GM12878 (cell line): ENCODE results near the gene RHPN2.

Experiments used
- BHLHE40 ChIP-seq, 2 experiments: fragments of 450-650 bp in 1 of 2; IDR thresholded peaks; 2 replicates each; pipeline ENCODE4 v1.6.1; 2011 to 2017; ENCODE audit warnings: low read depth in 2 of 2, borderline replicate concordance in 1 of 2, improper control_type of control experiment in 1 of 2, low read length in 1 of 2, mild to moderate bottlenecking in 1 of 2
- CHD2 ChIP-seq: IDR thresholded peaks from 2 replicates; pipeline ENCODE4 v1.6.1; 2011; ENCODE audit warnings: low read depth, low read length, improper control_type of control experiment, borderline replicate concordance
- POLR2A ChIP-seq: IDR thresholded peaks from 2 replicates; pipeline ENCODE4 v1.6.1; 2011; ENCODE audit warnings: low read depth, mild to moderate bottlenecking, low read length
- TF ChIP-seq, protein P1 (sequence below): IDR thresholded peaks from 2 replicates; pipeline ENCODE4 v1.6.1; 2012; ENCODE audit warnings: low read length, inconsistent platforms
- TF ChIP-seq, protein P2 (sequence below), 3 experiments: IDR thresholded peaks in 2 of 3; conservative IDR thresholded peaks in 1 of 3; 2 replicates each; pipeline ENCODE4 v1.5.1; 2011; ENCODE audit warnings: low read depth in 3 of 3, low read length in 3 of 3, mild to moderate bottlenecking in 3 of 3, control low read depth in 2 of 3, moderate library complexity in 2 of 3, inconsistent platforms in 1 of 3, mixed read lengths in 1 of 3; ENCODE audit not compliant: control insufficient read depth in 2 of 3, insufficient read depth in 1 of 3; ENCODE audit errors: extremely low read depth in 1 of 3
- TF ChIP-seq, protein P3 (sequence below): fragments of 450-650 bp; IDR thresholded peaks from 2 replicates; pipeline ENCODE4 v1.6.1; 2016; ENCODE audit warnings: mild to moderate bottlenecking
- TF ChIP-seq, protein P4 (sequence below): fragments of 450-650 bp; conservative IDR thresholded peaks from 2 replicates; pipeline ENCODE4 v1.6.1; 2017; ENCODE audit warnings: mild to moderate bottlenecking, moderate library complexity

DNA sequence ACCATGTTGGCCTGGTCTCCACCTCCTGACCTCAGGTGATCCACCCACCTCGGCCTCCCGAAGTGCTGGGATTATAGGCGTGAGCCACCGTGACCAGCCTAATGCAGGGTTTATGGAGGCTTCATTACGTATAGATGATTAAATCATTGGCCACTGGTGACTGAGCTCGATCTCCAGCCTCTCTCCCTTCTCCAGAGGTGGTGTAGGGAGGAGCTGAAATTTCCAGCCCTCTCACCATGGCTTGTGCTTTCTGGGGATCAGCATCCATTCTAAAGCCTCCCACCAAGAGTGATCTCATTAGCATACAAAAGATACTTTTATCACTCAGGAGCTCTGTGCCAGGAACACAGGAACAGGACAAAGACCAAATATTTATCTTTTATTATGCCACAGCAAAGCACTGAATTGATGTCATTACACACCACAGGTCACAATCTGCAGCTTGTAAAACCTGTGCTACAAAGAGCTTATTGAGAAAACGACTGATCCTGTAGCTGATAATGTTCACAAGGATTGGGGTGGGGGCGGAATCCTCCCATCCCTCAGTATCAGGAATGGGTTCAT lies 32.4 kb downstream of the RHPN2 start:
- TF ChIP-seq, protein P1, sequence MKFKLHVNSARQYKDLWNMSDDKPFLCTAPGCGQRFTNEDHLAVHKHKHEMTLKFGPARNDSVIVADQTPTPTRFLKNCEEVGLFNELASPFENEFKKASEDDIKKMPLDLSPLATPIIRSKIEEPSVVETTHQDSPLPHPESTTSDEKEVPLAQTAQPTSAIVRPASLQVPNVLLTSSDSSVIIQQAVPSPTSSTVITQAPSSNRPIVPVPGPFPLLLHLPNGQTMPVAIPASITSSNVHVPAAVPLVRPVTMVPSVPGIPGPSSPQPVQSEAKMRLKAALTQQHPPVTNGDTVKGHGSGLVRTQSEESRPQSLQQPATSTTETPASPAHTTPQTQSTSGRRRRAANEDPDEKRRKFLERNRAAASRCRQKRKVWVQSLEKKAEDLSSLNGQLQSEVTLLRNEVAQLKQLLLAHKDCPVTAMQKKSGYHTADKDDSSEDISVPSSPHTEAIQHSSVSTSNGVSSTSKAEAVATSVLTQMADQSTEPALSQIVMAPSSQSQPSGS: no peak
- TF ChIP-seq BHLHE40 (IDR thresholded peaks at IDR 0.05; ENCODE audit: borderline replicate concordance in 1 of 2, low read depth in 2 of 2, low read length in 1 of 2): no peak
- TF ChIP-seq, protein P2, sequence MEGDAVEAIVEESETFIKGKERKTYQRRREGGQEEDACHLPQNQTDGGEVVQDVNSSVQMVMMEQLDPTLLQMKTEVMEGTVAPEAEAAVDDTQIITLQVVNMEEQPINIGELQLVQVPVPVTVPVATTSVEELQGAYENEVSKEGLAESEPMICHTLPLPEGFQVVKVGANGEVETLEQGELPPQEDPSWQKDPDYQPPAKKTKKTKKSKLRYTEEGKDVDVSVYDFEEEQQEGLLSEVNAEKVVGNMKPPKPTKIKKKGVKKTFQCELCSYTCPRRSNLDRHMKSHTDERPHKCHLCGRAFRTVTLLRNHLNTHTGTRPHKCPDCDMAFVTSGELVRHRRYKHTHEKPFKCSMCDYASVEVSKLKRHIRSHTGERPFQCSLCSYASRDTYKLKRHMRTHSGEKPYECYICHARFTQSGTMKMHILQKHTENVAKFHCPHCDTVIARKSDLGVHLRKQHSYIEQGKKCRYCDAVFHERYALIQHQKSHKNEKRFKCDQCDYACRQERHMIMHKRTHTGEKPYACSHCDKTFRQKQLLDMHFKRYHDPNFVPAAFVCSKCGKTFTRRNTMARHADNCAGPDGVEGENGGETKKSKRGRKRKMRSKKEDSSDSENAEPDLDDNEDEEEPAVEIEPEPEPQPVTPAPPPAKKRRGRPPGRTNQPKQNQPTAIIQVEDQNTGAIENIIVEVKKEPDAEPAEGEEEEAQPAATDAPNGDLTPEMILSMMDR (IDR thresholded peaks at IDR 0.05 in 2 of 3, conservative IDR thresholded peaks at IDR 0.05 in 1 of 3; ENCODE audit: control insufficient read depth in 2 of 3, extremely low read depth in 1 of 3, insufficient read depth in 1 of 3, low read depth in 3 of 3, low read length in 3 of 3): no peak
- TF ChIP-seq, protein P3, sequence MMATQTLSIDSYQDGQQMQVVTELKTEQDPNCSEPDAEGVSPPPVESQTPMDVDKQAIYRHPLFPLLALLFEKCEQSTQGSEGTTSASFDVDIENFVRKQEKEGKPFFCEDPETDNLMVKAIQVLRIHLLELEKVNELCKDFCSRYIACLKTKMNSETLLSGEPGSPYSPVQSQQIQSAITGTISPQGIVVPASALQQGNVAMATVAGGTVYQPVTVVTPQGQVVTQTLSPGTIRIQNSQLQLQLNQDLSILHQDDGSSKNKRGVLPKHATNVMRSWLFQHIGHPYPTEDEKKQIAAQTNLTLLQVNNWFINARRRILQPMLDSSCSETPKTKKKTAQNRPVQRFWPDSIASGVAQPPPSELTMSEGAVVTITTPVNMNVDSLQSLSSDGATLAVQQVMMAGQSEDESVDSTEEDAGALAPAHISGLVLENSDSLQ: no peak
- TF ChIP-seq POLR2A: no peak
- TF ChIP-seq, protein P4, sequence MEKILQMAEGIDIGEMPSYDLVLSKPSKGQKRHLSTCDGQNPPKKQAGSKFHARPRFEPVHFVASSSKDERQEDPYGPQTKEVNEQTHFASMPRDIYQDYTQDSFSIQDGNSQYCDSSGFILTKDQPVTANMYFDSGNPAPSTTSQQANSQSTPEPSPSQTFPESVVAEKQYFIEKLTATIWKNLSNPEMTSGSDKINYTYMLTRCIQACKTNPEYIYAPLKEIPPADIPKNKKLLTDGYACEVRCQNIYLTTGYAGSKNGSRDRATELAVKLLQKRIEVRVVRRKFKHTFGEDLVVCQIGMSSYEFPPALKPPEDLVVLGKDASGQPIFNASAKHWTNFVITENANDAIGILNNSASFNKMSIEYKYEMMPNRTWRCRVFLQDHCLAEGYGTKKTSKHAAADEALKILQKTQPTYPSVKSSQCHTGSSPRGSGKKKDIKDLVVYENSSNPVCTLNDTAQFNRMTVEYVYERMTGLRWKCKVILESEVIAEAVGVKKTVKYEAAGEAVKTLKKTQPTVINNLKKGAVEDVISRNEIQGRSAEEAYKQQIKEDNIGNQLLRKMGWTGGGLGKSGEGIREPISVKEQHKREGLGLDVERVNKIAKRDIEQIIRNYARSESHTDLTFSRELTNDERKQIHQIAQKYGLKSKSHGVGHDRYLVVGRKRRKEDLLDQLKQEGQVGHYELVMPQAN: no peak
- TF ChIP-seq CHD2: no peak
